Neural crest cell (in vitro differentiated cells): ENCODE data around the gene KIF18A. TPM values are rescaled to one million over a fixed set of nuclear protein-coding genes. Genes with fewer than 3 reads are reported as not detected.

Experiments used
- DNase-seq: peaks from one replicate; pipeline ENCODE4 v3.0.0; 2021; ENCODE audit warnings: low read depth, mixed read lengths, low spot score
- H3K27ac Mint-ChIP-seq: one replicate; pipeline ENCODE4 v1.8.0; 2021; ENCODE audit warnings: mild to moderate bottlenecking, mixed read lengths; ENCODE audit not compliant: unreplicated experiment
- H3K27me3 Mint-ChIP-seq: 2 replicates; pipeline ENCODE4 v1.8.0; 2021; ENCODE audit warnings: low read depth, mild to moderate bottlenecking, mixed read lengths
- H3K36me3 Mint-ChIP-seq: 2 replicates; pipeline ENCODE4 v1.8.0; 2021; ENCODE audit warnings: low read depth, mild to moderate bottlenecking, mixed read lengths
- H3K4me1 Mint-ChIP-seq: 2 replicates; pipeline ENCODE4 v1.8.0; 2021; ENCODE audit warnings: mixed read lengths
- H3K4me3 Mint-ChIP-seq: one replicate; pipeline ENCODE4 v1.8.0; 2021; ENCODE audit warnings: mild to moderate bottlenecking, mixed read lengths
- H3K9me3 Mint-ChIP-seq: 2 replicates; pipeline ENCODE4 v1.8.0; 2021; ENCODE audit warnings: mixed read lengths
- CTCF ChIP-seq: fragments of 200-600 bp; sonication (generic); conservative IDR thresholded peaks from 2 replicates; pipeline ENCODE4 v1.5.0; 2021; ENCODE audit warnings: antibody characterized with exemption, mild to moderate bottlenecking
- total RNA-seq: library from RNA; stranded (reverse); gene quantifications from 2 replicates; pipeline ENCODE4 v1.2.1, GENCODE V29; 2021

KIF18A gene
- total RNA-seq, 1 donor from 2014 or later = 28.2 TPM

- Mint-ChIP-seq H3K36me3 (peaks cover 11% of the 10 kb centered on the region), H3K9me3 (no peaks in the 10 kb centered on the region), H3K27me3 (no peaks in the 10 kb centered on the region), H3K27ac (no peak overlapping the region), H3K4me3 (no peak overlapping the region), H3K4me1 (no peaks in the 10 kb centered on the region)
- DNase-seq = no peak
- TF ChIP-seq CTCF = no peak
Measured at GRCh38 chr11:28086569-28086968, 21.4 kb downstream of the KIF18A start.

GRCh38 chr11:28083118-28083517 lies 24.8 kb downstream of the KIF18A start:
- no peak for DNase-seq
- no peaks in the 10 kb centered on the region for H3K9me3 Mint-ChIP-seq
- H3K4me1 Mint-ChIP-seq = no peaks in the 10 kb centered on the region
- TF ChIP-seq CTCF = no peak
- no peak overlapping the region for H3K27ac Mint-ChIP-seq
- H3K27me3 Mint-ChIP-seq = no peaks in the 10 kb centered on the region
- H3K36me3 Mint-ChIP-seq = peaks cover 11% of the 10 kb centered on the region
- H3K4me3 Mint-ChIP-seq = no peak overlapping the region

- no peak for TF ChIP-seq CTCF
- DNase-seq = no peak
- Mint-ChIP-seq H3K4me3 (no peak overlapping the region), H3K9me3 (no peaks in the 10 kb centered on the region), H3K4me1 (no peaks in the 10 kb centered on the region), H3K27ac (no peak overlapping the region), H3K36me3 (peaks cover 3% of the 10 kb centered on the region), H3K27me3 (no peaks in the 10 kb centered on the region)
Measured at GRCh38 chr11:28077521-28077920, 30.4 kb downstream of the KIF18A start.

- no peak overlapping the region for H3K27ac Mint-ChIP-seq
Measured at GRCh38 chr11:28072321-28072720, 35.6 kb downstream of the KIF18A start.

GRCh38 chr11:28071305-28071704 lies 36.7 kb downstream of the KIF18A start:
- Mint-ChIP-seq H3K27ac (no peak overlapping the region), H3K4me1 (peaks cover 4% of the 10 kb centered on the region), H3K36me3 (peaks cover 8% of the 10 kb centered on the region), H3K4me3 (no peak overlapping the region), H3K27me3 (no peaks in the 10 kb centered on the region), H3K9me3 (no peaks in the 10 kb centered on the region)
- DNase-seq = no peak
- no peak for TF ChIP-seq CTCF

More at GRCh38 chr11:28072321-28072720, 35.6 kb downstream of the KIF18A start:
- Mint-ChIP-seq H3K4me1 (peaks cover 4% of the 10 kb centered on the region), H3K36me3 (peaks cover 8% of the 10 kb centered on the region), H3K9me3 (no peaks in the 10 kb centered on the region), H3K4me3 (no peak overlapping the region), H3K27me3 (no peaks in the 10 kb centered on the region)
- no peak for DNase-seq
- no peak for TF ChIP-seq CTCF

GRCh38 chr11:28058333-28058732 lies 49.6 kb downstream of the KIF18A start:
- H3K4me3 Mint-ChIP-seq = no peak overlapping the region
- H3K27me3 Mint-ChIP-seq = no peaks in the 10 kb centered on the region
- no peak overlapping the region for H3K27ac Mint-ChIP-seq
- TF ChIP-seq CTCF = no peak
- H3K4me1 Mint-ChIP-seq = no peaks in the 10 kb centered on the region
- no peaks in the 10 kb centered on the region for H3K9me3 Mint-ChIP-seq
- H3K36me3 Mint-ChIP-seq = peaks cover 4% of the 10 kb centered on the region
- no peak for DNase-seq
